ENCODE results near the gene STX8.
"Not testable (repeated sequence)": the region's sequence is repeated elsewhere in the genome, so short reads cannot be mapped to it uniquely, and the experiment has no call there.

STX8 gene, protein sequence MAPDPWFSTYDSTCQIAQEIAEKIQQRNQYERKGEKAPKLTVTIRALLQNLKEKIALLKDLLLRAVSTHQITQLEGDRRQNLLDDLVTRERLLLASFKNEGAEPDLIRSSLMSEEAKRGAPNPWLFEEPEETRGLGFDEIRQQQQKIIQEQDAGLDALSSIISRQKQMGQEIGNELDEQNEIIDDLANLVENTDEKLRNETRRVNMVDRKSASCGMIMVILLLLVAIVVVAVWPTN

GRCh38 chr17:9575381-9576101, at the start of gene STX8:
TSS of gene STX8 (minus strand) at chr17:9575820. CDS start at chr17:9575808, 12 bp downstream.
- peak; percentile 76 for DNase-seq

- no peak for DNase-seq
Measured at GRCh38 chr17:9622961-9623360, 47.3 kb upstream of the STX8 start.

DNA sequence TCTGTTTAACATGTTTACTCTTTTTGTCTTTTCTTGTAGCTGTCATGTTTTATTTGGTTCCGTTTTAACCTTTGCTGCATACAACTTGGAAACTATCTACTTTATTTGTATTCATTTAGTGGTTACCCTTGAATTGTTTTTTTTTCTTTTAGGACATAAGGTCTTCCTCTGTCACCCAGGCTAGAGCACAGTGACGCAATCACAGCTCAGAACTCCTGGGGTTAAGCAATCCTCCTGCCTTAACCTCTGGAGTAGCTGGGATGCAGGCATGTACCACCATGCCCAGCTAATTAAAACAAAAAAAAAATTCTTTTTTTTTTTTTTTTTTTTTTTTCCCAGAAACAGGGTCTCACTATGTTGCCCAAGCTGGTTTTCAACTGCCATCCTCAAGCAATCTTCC, 39.9 kb upstream of the STX8 start:
- DNase-seq: no peak

GRCh38 chr17:9612006-9612405, 36.4 kb upstream of the STX8 start:
- DNase-seq: no peak

GRCh38 chr17:9611557-9611956, 35.9 kb upstream of the STX8 start:
- no peak for DNase-seq

- DNase-seq: not testable (repeated sequence)
Measured at GRCh38 chr17:9607058-9607457, 31.4 kb upstream of the STX8 start.

- no peak for DNase-seq
Measured at GRCh38 chr17:9606453-9606852, 30.8 kb upstream of the STX8 start.

DNA sequence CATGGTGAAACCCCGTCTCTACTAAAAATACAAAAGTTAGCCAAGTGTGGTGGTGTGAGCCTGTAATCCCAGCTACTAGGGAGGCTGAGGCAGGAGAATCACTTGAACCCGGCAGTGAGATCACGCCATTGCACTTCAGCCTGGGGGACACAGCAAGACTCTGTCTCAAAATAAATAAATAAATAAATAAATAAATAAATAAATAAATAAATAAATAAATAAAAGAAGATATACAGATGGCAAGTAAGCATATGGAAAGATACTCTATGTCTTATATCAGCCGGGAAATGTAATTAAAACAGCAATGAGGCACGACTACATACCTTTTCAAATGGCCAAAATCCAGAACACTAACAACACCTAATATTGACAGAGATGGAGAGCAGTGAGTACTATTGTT, 29.0 kb upstream of the STX8 start:
- not testable (repeated sequence) for DNase-seq

DNA sequence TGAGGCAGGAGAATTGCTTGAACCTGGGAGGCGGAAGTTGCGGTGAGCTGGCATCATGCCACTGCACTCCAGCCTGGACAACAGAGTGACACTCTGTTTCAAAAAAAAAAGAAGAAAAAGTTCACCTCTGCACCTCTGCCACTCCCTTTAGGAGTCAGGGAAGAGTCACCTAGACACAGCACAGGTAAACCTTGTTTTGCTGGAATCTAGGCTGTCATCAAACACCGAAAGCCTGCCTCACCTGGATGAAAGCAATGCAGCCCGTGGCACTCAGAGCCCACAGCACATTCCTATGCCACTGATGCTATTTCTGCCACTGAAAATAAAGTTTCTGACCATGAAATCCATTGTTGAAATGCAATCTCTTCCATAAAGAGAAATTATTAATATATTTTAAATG, 23.0 kb upstream of the STX8 start:
- no peak for DNase-seq

GRCh38 chr17:9597638-9598037, 22.0 kb upstream of the STX8 start:
- DNase-seq: not testable (repeated sequence)

DNA sequence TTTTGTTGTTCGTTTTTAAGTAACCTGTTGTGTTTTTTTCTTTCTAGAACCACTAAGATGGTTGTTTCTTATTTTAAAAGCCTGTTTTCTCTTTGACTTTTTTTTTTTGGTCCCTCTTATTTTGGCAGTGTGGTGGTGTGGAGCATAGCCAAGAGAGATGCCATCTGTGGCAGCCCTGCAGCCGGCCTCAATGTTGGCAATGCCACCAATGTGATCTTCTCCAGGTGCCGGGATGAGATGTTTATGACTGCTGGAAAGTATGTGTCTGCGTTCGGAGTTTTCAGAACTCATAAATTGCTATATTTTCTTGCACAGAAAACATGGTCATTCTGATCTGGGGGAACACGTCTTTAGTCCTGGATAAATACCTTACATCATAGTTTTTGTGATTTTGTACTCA, 18.4 kb upstream of the STX8 start:
- no peak for DNase-seq

- no peak for DNase-seq
Measured at GRCh38 chr17:9587969-9588656, 12.5 kb upstream of the STX8 start.

DNA sequence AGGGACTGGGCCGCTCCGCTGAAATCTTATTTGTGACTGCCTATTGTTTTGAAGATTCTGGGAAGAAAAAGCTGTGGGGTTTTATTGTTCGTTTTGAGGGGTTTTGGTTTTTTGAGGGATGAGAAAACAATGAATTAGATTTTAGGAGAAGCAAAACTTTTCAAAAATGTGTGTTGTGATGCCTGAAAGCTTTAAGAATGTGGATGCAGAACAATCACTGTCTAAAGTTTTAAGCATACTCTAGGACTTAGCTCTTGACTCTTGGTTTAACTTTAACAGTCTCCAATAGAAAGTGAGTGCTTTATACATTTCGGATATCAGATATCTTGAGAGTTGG, 1.7 kb upstream of the STX8 start:
- DNase-seq: no peak

- DNase-seq: peak; percentile 76
Measured at GRCh38 chr17:9576521-9577372, 1.1 kb upstream of the STX8 start, which contains the start of gene CFAP52. TSS of gene CFAP52 (plus strand) at chr17:9576642. CDS start at chr17:9576696, 54 bp downstream.

DNA sequence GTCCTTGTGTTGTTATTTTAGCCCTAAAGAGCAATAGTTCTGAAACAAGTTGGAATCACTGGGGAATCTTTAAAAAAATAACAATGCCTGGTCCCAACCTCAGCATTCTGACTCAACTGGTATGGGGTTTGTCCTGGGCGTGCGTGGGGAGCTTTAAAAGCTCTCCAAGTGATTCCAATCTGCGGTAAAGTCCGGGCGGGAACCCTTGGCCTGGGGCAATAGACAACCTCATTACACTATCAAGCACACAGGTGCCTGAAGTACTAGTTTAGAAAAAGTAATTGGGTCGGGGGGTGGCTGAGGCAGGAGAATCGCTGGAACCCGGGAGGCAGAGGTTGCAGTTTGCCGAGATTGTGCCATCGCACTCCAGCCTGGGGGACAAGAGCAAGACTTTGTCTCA, 4.4 kb downstream of the STX8 start:
- no peak for DNase-seq

- no peak for DNase-seq
Measured at GRCh38 chr17:9568957-9569588, 6.5 kb downstream of the STX8 start.

DNA sequence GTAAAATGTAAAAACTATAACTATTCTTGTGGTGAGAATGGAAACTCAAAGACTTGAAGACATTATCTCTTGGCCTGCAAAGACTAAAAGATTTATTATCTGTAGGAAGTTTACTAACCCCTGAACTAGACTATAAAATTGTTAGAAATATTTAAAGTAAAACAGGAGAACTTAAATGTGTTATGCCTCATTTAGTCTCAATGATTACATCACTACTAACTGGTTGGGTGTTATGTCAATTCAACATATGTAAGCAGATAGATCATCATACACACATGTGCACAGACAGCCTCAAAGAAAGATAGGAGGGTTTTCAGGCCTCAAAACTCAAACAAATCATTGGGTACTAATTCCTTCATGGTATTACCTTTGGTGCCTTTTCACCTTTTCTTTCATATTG, 7.6 kb downstream of the STX8 start:
- DNase-seq: no peak

DNA sequence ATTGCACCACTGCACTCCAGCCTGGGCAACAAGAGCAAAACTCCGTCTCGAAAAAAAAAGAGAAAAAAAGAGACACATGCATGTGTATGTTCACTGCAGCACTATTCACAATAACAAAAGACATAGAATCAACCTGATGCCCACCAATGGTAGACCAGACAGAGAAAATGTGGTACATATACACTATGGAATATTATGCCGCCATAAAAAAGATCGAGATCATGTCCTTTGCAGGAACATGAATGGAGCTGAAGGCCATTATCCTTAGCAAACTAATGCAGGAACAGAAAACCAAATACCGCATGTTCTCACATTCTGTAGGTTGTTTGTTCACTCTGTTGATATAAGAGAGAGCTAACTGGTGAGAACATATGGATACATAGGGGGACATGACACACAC, 8.9 kb downstream of the STX8 start:
- DNase-seq: not testable (repeated sequence)

DNA sequence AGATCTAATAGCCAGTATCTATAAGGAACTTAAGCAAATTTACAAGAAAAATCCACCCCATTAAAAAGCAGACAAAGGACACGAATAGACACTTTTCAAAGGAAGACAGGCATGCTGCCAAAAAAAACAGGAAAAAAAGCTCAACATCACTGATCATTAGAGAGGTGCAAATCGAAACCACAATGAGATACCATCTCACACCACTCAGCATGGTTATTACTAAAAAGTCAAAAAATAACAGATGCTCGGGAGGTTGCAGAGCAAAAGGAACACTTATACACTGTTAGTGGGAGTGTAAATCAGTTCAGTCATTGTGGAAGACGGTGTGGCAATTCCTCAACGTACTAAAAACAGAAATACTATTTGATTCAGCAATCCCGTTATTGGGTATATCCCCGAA, 9.6 kb downstream of the STX8 start:
- DNase-seq: no peak

DNA sequence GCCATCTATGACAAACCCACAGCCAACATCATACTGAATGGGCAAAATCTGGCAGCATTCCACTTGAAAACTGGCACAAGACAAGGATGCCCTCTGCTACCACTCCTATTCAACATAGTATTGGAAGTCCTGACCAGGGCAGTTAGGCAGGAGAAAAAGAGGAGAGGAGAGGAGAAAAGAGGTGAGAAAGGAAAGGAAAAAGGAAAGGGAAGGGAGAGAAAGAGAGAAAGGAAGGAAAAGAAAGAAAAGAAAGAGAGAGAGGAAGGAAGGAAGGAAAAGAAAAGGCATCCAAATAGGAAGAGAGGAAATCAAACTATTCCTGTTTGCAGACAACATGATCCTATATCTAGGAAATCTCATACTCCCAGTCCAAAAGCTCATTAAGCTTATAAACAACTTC, 11.5 kb downstream of the STX8 start:
- no peak for DNase-seq

- no peak for DNase-seq
Measured at GRCh38 chr17:9557857-9558256, 17.8 kb downstream of the STX8 start.

DNA sequence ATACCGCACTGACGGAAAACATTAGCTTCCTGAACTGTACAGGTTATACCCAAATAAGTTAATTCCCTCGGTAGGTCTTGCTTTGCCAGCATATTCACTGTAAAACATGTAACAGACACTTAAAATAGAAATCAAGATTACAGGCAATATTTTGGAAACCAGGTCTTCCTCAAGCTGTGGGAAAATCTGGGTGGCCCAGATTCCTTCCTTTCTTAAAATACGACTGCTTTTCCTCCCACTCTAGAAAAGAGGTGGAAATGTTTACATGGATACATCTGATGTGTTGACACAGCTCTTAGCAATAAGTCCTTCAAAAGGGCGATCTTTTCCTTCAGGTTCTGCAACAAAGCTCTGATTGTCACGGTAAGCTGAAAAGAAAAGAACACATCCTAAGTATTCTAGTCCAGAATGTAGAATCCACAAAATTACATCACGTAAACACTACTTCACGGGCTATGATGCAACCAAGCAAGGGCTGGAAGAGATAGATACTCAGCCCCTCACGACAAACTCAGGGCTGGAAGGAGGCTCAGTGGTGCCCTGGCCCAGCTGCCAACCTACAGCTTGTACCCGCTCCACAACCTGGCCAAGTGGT, 18.4 kb downstream of the STX8 start:
- no peak for DNase-seq
